Retinal pigment epithelial cell (primary cell): ENCODE results near the gene CYP27A1.

Source experiments
- DNase-seq: peaks from one replicate; pipeline ENCODE4 v3.0.0-alpha.2; 2010; ENCODE audit warnings: low read depth
- H3K4me3 ChIP-seq: 2 replicates; pipeline ENCODE4 v1.5.1; 2011; ENCODE audit warnings: mild to moderate bottlenecking, low read length, control low read depth, moderate library complexity
- CTCF ChIP-seq: conservative IDR thresholded peaks from 2 replicates; pipeline ENCODE4 v1.5.1; 2011; ENCODE audit warnings: low read depth, low read length, control low read depth, inconsistent platforms

CYP27A1 gene

DNA sequence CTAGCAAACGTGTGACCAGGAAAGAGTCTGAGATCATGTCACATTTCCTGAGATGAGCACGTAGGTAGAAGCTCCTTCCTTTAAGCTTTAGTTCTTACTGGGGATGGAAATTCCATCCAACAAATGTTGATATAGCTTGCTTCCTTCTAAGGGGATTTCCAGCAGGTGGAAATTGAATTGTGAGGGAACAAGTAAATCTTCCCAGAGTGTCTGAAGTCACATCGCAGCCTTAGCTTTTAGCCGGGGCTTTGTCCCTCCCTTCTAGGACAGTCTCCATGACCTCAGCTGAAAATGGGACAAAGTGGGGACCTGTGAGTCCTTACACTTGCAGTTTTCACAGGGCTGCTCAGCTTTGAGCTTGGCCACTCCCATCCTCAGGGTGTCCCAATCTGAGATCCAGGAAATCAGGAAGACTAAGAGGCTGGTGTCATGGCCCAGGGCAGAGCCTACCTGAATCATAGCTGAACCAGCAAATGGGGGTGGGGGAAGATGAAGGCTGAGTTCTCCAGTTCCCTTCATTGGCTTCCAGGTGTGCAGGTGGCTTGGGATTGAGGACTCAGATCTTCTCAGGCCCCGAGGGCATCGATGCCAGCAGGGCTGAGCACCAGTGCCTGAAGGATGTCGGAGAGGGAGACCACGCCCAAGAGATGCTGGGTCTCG lies 41.4 kb downstream of the CYP27A1 start:
- no peak for DNase-seq
- no peak for TF ChIP-seq CTCF

GRCh38 chr2:218824004-218824403 lies 42.1 kb downstream of the CYP27A1 start:
- DNase-seq: no peak
- no peak overlapping the region for H3K4me3 ChIP-seq
- no peak for TF ChIP-seq CTCF

More for the DNA sequence above, 41.4 kb downstream of the CYP27A1 start:
- no peak overlapping the region for H3K4me3 ChIP-seq

DNA sequence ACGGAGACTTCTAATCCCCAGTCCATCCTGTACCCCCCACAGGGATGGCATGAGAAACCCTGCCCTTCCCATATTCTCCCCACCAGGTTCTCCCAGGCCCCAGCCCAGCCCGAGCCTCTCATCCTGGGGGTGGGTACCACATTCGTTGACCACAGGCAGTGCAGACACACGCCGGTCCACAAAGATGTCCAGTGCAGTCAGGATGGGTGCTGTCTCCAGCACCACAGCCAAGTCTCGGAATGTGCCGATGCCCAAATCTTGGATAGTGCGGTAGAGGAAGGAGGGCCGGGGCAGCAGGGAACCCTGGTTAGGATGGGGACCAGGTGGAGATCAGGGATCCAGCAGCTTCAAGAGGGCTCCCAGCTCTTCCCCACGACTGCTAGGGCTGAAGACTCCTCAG lies 44.8 kb downstream of the CYP27A1 start:
- H3K4me3 ChIP-seq: no peak overlapping the region
- DNase-seq: no peak
- no peak for TF ChIP-seq CTCF

- no peak overlapping the region for H3K4me3 ChIP-seq
- TF ChIP-seq CTCF: no peak
- no peak for DNase-seq
These were observed 45.9 kb downstream of the CYP27A1 start for GRCh38 chr2:218827701-218828476.

GRCh38 chr2:218828477-218828778 lies 46.5 kb downstream of the CYP27A1 start:
- TF ChIP-seq CTCF: no peak
- no peak for DNase-seq
- H3K4me3 ChIP-seq: no peak overlapping the region

- no peak overlapping the region for H3K4me3 ChIP-seq
- DNase-seq: no peak
- no peak for TF ChIP-seq CTCF
These were observed 48.0 kb downstream of the CYP27A1 start for GRCh38 chr2:218829868-218830451.
